ENCODE measurements around the gene CARD8.

DNA sequence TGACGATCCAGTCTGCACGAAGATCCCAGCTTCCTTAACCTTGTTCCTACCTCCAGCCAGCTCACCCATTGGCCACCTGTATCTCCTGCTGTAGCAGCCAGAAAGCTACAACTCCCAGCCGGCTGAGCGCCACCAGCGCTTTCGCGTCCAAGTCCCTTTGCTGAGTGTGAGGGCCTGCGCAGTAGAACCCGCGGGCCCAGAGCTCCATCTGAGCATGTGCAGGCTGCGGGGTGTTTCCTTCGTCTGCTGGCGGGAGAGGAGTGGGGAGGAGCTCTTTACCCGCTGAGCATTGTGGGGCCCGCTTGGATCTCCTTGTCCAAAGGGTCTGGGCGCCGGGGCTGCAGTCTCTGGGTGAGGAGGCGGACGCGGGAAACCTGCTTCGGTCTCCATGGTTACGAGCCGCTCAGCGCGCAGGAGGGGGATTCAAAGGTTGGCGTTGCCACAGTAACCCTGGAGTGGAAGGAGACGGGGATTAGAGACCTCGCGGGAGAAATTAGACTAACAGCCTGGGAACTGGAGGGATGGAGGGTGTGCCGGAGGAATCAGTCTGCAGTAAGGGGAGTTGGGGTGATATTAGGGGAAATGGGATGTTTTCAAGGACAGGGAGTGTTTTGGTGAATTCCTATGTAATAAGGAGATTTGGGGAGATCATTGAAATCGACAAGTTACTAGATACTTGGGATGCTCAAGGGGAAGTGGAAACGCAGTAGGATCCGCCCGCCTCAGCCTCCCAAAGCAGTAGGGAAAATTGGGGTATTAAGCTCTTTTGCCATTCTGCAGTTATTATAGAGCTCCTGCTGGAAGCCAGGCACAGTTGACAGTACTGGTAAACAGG, 51.7 kb downstream of the CARD8 start:
- TF ChIP-seq CTCF (conservative IDR thresholded peaks at IDR 0.05 in 1 of 2, IDR thresholded peaks at IDR 0.05 in 1 of 2; ENCODE audit: extremely low read depth in 1 of 2, insufficient read depth in 1 of 2, low read depth in 1 of 2, low read length in 2 of 2): no peak
- no peak for TF ChIP-seq EZH2 (IDR thresholded peaks at IDR 0.05; ENCODE audit: borderline replicate concordance, low read length)

Measured in mammary epithelial cell (primary cell).